GM23338 (cell line): Measurements from ENCODE around the gene OGA. TPM values are rescaled to one million over a fixed set of nuclear protein-coding genes. Genes with fewer than 3 reads are reported as not detected.

Experiments
- ATAC-seq: fragments of 200-7000 bp; cut with Tn5 transposase; 3 replicates; pipeline ENCODE4 v1.9.1; 2020
- DNase-seq: peaks from one replicate; pipeline ENCODE4 v3.0.0-alpha.2; 2015; ENCODE audit warnings: low spot score
- H2AFZ ChIP-seq: fragments of 200-600 bp; sonication (generic); 2 replicates; pipeline ENCODE4 v1.8.0; 2016; ENCODE audit warnings: antibody characterized with exemption, mild to moderate bottlenecking, moderate library complexity
- H3F3A ChIP-seq: fragments of 200-600 bp; sonication (generic); replicated peaks from 2 replicates; pipeline ENCODE4 v1.8.0; 2017; ENCODE audit warnings: antibody characterized with exemption, mixed run types, low read depth
- H3K27ac ChIP-seq: fragments of 200-600 bp; sonication (generic); 2 replicates; pipeline ENCODE4 v1.6.1; 2016; ENCODE audit warnings: low read depth
- H3K27me3 ChIP-seq: fragments of 200-600 bp; sonication (generic); 2 replicates; pipeline ENCODE4 v1.8.0; 2016; ENCODE audit warnings: mild to moderate bottlenecking, mixed run types, moderate library complexity; ENCODE audit not compliant: insufficient read depth
- H3K36me3 ChIP-seq: fragments of 200-600 bp; sonication (generic); 2 replicates; pipeline ENCODE4 v1.8.0; 2016; ENCODE audit warnings: mild to moderate bottlenecking; ENCODE audit not compliant: insufficient read depth
- H3K4me1 ChIP-seq: fragments of 200-600 bp; sonication (generic); 2 replicates; pipeline ENCODE4 v1.8.0; 2016; ENCODE audit warnings: mild to moderate bottlenecking, moderate library complexity; ENCODE audit not compliant: insufficient read depth
- H3K4me2 ChIP-seq: fragments of 200-600 bp; sonication (generic); 2 replicates; pipeline ENCODE4 v1.7.1; 2017; ENCODE audit warnings: mixed run types
- H3K4me3 ChIP-seq: fragments of 200-600 bp; sonication (generic); 2 replicates; pipeline ENCODE4 v1.6.1; 2016; ENCODE audit warnings: mixed run types
- H3K79me2 ChIP-seq: fragments of 200-600 bp; sonication (generic); replicated peaks from 2 replicates; pipeline ENCODE4 v1.8.0; 2017; ENCODE audit warnings: mild to moderate bottlenecking; ENCODE audit not compliant: insufficient read depth
- H3K9me2 ChIP-seq: fragments of 200-600 bp; sonication (generic); 2 replicates; pipeline ENCODE4 v1.8.0; 2017; ENCODE audit not compliant: insufficient read depth
- H4K20me1 ChIP-seq: fragments of 200-600 bp; sonication (generic); replicated peaks from 2 replicates; pipeline ENCODE4 v1.8.0; 2017; ENCODE audit warnings: mild to moderate bottlenecking; ENCODE audit not compliant: insufficient read depth
- H3K27ac Mint-ChIP-seq: 2 replicates; pipeline ENCODE4 v1.8.0; 2020; ENCODE audit warnings: inconsistent platforms, mild to moderate bottlenecking, moderate library complexity, mixed read lengths
- H3K27me3 Mint-ChIP-seq: 3 replicates; pipeline ENCODE4 v1.8.0; 2022; ENCODE audit warnings: low read depth, mild to moderate bottlenecking, moderate library complexity, mixed read lengths, inconsistent platforms; ENCODE audit not compliant: insufficient read depth, poor library complexity
- H3K36me3 Mint-ChIP-seq: 3 replicates; pipeline ENCODE4 v1.8.0; 2021; ENCODE audit warnings: low read depth, mild to moderate bottlenecking, inconsistent platforms, moderate library complexity, mixed read lengths
- H3K4me1 Mint-ChIP-seq: 3 replicates; pipeline ENCODE4 v1.8.0; 2020; ENCODE audit warnings: mild to moderate bottlenecking, inconsistent platforms, mixed read lengths
- H3K4me3 Mint-ChIP-seq: 3 replicates; pipeline ENCODE4 v1.8.0; 2021; ENCODE audit warnings: moderate library complexity, mild to moderate bottlenecking, inconsistent platforms, mixed read lengths
- H3K9me3 Mint-ChIP-seq: 3 replicates; pipeline ENCODE4 v1.8.0; 2020; ENCODE audit warnings: moderate library complexity, mild to moderate bottlenecking, inconsistent platforms, mixed read lengths
- CREB1 ChIP-seq: fragments of 250-450 bp; sonication (Bioruptor Pico); IDR thresholded peaks from 2 replicates; pipeline ENCODE4 v1.5.0; 2020; ENCODE audit warnings: low read depth, mild to moderate bottlenecking, moderate library complexity
- ETS1 ChIP-seq: IDR thresholded peaks from 2 replicates; pipeline ENCODE4 v1.6.1; 2016; ENCODE audit warnings: antibody characterized with exemption
- EZH2phosphoT487 ChIP-seq: fragments of 200-600 bp; sonication (generic); IDR thresholded peaks from one replicate; pipeline ENCODE4 v1.8.1; 2018; ENCODE audit warnings: antibody characterized with exemption; ENCODE audit not compliant: unreplicated experiment
- JUNB ChIP-seq: IDR thresholded peaks from one replicate; pipeline ENCODE4 v1.6.1; 2016; ENCODE audit warnings: antibody characterized with exemption; ENCODE audit not compliant: unreplicated experiment
- STAT1 ChIP-seq: IDR thresholded peaks from one replicate; pipeline ENCODE4 v1.6.1; 2016; ENCODE audit warnings: antibody characterized with exemption; ENCODE audit not compliant: unreplicated experiment
- ZNF114 ChIP-seq: fragments of 250-450 bp; sonication (Bioruptor Pico); IDR thresholded peaks from 2 replicates; pipeline ENCODE4 v1.5.0; 2020; ENCODE audit warnings: mild to moderate bottlenecking, moderate library complexity
- ZNF462 ChIP-seq: fragments of 250-450 bp; sonication (Bioruptor Pico); IDR thresholded peaks from 2 replicates; pipeline ENCODE4 v1.5.0; 2020; ENCODE audit warnings: mild to moderate bottlenecking, moderate library complexity
- polyA plus RNA-seq: library from polyadenylated mRNA; unstranded; fragments of >200 nt; fragmentation: Nextera tagmentation; extraction: Ambion mirVana; gene quantifications from 2 replicates; pipeline ENCODE4 v1.2.1, GENCODE V29; 2016
- total RNA-seq: library from RNA; depleted of rRNA; stranded (reverse); fragments of >200 nt; shearing (Covaris generic); gene quantifications from 2 replicates; pipeline ENCODE4 v1.2.3, GENCODE V29; 2014

Gene OGA
- total and polyA plus RNA-seq, 2 experiments from 2014 or later: 68.4 to 131 TPM

GRCh38 chr10:101818872-101819633, 809 bp upstream of the OGA start:
- Mint-ChIP-seq H3K36me3 (no peaks in the 10 kb centered on the region), H3K4me3 (peak overlapping the region; percentile 86), H3K27me3 (peaks cover 9% of the 10 kb centered on the region), H3K27ac (peak overlapping the region; percentile 96), H3K9me3 (no peaks in the 10 kb centered on the region; the same call in 2 of the 3 replicates), H3K4me1 (peaks cover 14% of the 10 kb centered on the region; the same call in 2 of the 3 replicates)
- H3K9me2 ChIP-seq: no peaks in the 10 kb centered on the region
- no peaks in the 10 kb centered on the region for H3K27me3 ChIP-seq
- ATAC-seq (peak; percentile 46), DNase-seq (peak; percentile 61)
- no peaks in the 10 kb centered on the region for H3K36me3 ChIP-seq
- no peaks in the 10 kb centered on the region for H3F3A ChIP-seq
- peaks cover 28% of the 10 kb centered on the region for H4K20me1 ChIP-seq
- TF ChIP-seq STAT1 (no peak), CREB1 (CRISPR knock-in tag) (no peak), EZH2phosphoT487 (no peak), ETS1 (no peak), ZNF114 (0 out of 2 replicates have a peak, but pooled peaks have one; percentile 57), ZNF462 (CRISPR knock-in tag) (peak; percentile 57; the same call in 1 of the 2 replicates), JUNB (no peak)
- peak overlapping the region; percentile 76 for H3K4me2 ChIP-seq
- H3K4me1 ChIP-seq: peaks cover 20% of the 10 kb centered on the region
- peak overlapping the region; percentile 88 for H3K4me3 ChIP-seq
- peaks cover 50% of the 10 kb centered on the region for H3K79me2 ChIP-seq
- H2AFZ ChIP-seq: peak overlapping the region; percentile 14; the same call in 1 of the 2 replicates
- H3K27ac ChIP-seq: peak overlapping the region; percentile 82
